Umbilical cord (tissue), 2 donors: ENCODE data around the gene IGLL1. TPM values are rescaled to one million over a fixed set of nuclear protein-coding genes. Genes with fewer than 3 reads are reported as not detected.
"Not testable (repeated sequence)": the region's sequence is repeated elsewhere in the genome, so short reads cannot be mapped to it uniquely, and the experiment has no call there.

ENCODE experiments used
- DNase-seq: peaks from one replicate; pipeline ENCODE4 v3.0.0-alpha.2; 2015; ENCODE audit warnings: low spot score
- total RNA-seq: library from RNA; depleted of rRNA; stranded (reverse); fragments of >200 nt; gene quantifications from one replicate; pipeline ENCODE4 v1.2.3, GENCODE V29; 2014; ENCODE audit warnings: low replicate concordance; ENCODE audit not compliant: insufficient read depth

The IGLL1 gene
- total RNA-seq, 1 donor from 2014 or later = not detected

- DNase-seq = no peak
Measured at GRCh38 chr22:23563111-23563510, 17.0 kb downstream of the IGLL1 start.

- DNase-seq = no peak
Measured at GRCh38 chr22:23562186-23562585, 17.9 kb downstream of the IGLL1 start.

GRCh38 chr22:23561025-23561510 lies 19.0 kb downstream of the IGLL1 start:
- DNase-seq = not testable (repeated sequence)

GRCh38 chr22:23560215-23560614 lies 19.9 kb downstream of the IGLL1 start:
- not testable (repeated sequence) for DNase-seq

GRCh38 chr22:23557467-23557866 lies 22.6 kb downstream of the IGLL1 start:
- DNase-seq = no peak

GRCh38 chr22:23557036-23557435 lies 23.1 kb downstream of the IGLL1 start:
- no peak for DNase-seq

- no peak for DNase-seq
Measured at GRCh38 chr22:23556026-23556620, 24.0 kb downstream of the IGLL1 start.

- no peak for DNase-seq
Measured at GRCh38 chr22:23555118-23555517, 25.0 kb downstream of the IGLL1 start.

- DNase-seq = no peak
Measured at GRCh38 chr22:23553924-23554870, 25.9 kb downstream of the IGLL1 start.

- no peak for DNase-seq
Measured at GRCh38 chr22:23553438-23553837, 26.7 kb downstream of the IGLL1 start.

- DNase-seq = no peak
Measured at GRCh38 chr22:23552573-23552972, 27.5 kb downstream of the IGLL1 start.

- DNase-seq = no peak
Measured at GRCh38 chr22:23551385-23551784, 28.7 kb downstream of the IGLL1 start.

- no peak for DNase-seq
Measured at GRCh38 chr22:23550049-23550650, 29.9 kb downstream of the IGLL1 start.

GRCh38 chr22:23549198-23549595 lies 30.9 kb downstream of the IGLL1 start:
- DNase-seq = no peak

- no peak for DNase-seq
Measured at GRCh38 chr22:23548501-23549197, 31.4 kb downstream of the IGLL1 start.

GRCh38 chr22:23547818-23548500 lies 32.1 kb downstream of the IGLL1 start:
- DNase-seq = no peak

- DNase-seq = not testable (repeated sequence)
Measured at GRCh38 chr22:23547382-23547781, 32.7 kb downstream of the IGLL1 start.

GRCh38 chr22:23544852-23545251 lies 35.2 kb downstream of the IGLL1 start:
- DNase-seq = no peak

- not testable (repeated sequence) for DNase-seq
Measured at GRCh38 chr22:23543506-23544000, 36.5 kb downstream of the IGLL1 start.

GRCh38 chr22:23542933-23543332 lies 37.2 kb downstream of the IGLL1 start:
- DNase-seq = no peak

- not testable (repeated sequence) for DNase-seq
Measured at GRCh38 chr22:23542391-23542790, 37.7 kb downstream of the IGLL1 start.
